Left lobe of liver (tissue), 2 donors: ENCODE measurements around the gene NBEA. TPM values are rescaled to one million over a fixed set of nuclear protein-coding genes. Genes with fewer than 3 reads are reported as not detected.

Experiments
- ATAC-seq: fragments of 200-7000 bp; cut with Tn5 transposase; one replicate; pipeline ENCODE4 v1.9.1; 2020; ENCODE audit warnings: mild to moderate bottlenecking, moderate library complexity
- DNase-seq: peaks from one replicate; pipeline ENCODE4 v3.0.0-alpha.2; 2020; ENCODE audit warnings: low spot score
- total RNA-seq: library from RNA; stranded (reverse); gene quantifications from one replicate; pipeline ENCODE4 v1.2.1, GENCODE V29; 2021
- donor health status: DM: no; HTN: no; CAD: no; lungs with moderate emphysema.
- donor health status: DM: no; HTN: yes; CAD: no.

NBEA gene
- total RNA-seq, 1 donor from 2014 or later = 0.40 TPM

- no peak for DNase-seq
Measured at GRCh38 chr13:35549481-35549880, 607.4 kb downstream of the NBEA start.

GRCh38 chr13:35552172-35552844, 610.2 kb downstream of the NBEA start:
- no peak for DNase-seq
- no peak for ATAC-seq

More at GRCh38 chr13:35549481-35549880, 607.4 kb downstream of the NBEA start:
- ATAC-seq = no peak

- ATAC-seq (no peak), DNase-seq (no peak)
Measured at GRCh38 chr13:35554972-35555623, 613.0 kb downstream of the NBEA start.

GRCh38 chr13:35557475-35557874, 615.4 kb downstream of the NBEA start:
- DNase-seq (no peak), ATAC-seq (no peak)

GRCh38 chr13:35561540-35561939, 619.5 kb downstream of the NBEA start:
- DNase-seq = no peak
- ATAC-seq = no peak

GRCh38 chr13:35565273-35565672, 623.2 kb downstream of the NBEA start:
- no peak for DNase-seq
- ATAC-seq = no peak

GRCh38 chr13:35566340-35566739, 624.3 kb downstream of the NBEA start:
- DNase-seq (no peak), ATAC-seq (no peak)

- no peak for ATAC-seq
Measured at GRCh38 chr13:35567406-35567980, 625.4 kb downstream of the NBEA start.

GRCh38 chr13:35573639-35574038, 631.6 kb downstream of the NBEA start:
- DNase-seq = no peak
- ATAC-seq = no peak

More at GRCh38 chr13:35567406-35567980, 625.4 kb downstream of the NBEA start:
- no peak for DNase-seq

GRCh38 chr13:35592457-35592856, 650.4 kb downstream of the NBEA start:
- DNase-seq = no peak
- no peak for ATAC-seq

- DNase-seq (no peak), ATAC-seq (no peak)
Measured at GRCh38 chr13:35593651-35594050, 651.6 kb downstream of the NBEA start.

- DNase-seq = no peak
- ATAC-seq = no peak
Measured at GRCh38 chr13:35594096-35594495, 652.0 kb downstream of the NBEA start.

- ATAC-seq = no peak
- DNase-seq = no peak
Measured at GRCh38 chr13:35595181-35595580, 653.1 kb downstream of the NBEA start.

- no peak for ATAC-seq
Measured at GRCh38 chr13:35596321-35597030, 654.4 kb downstream of the NBEA start.

GRCh38 chr13:35597451-35597850, 655.4 kb downstream of the NBEA start:
- no peak for ATAC-seq

More at GRCh38 chr13:35596321-35597030, 654.4 kb downstream of the NBEA start:
- no peak for DNase-seq

GRCh38 chr13:35598233-35598632, 656.2 kb downstream of the NBEA start:
- DNase-seq (no peak), ATAC-seq (peak; percentile 43)

More at GRCh38 chr13:35597451-35597850, 655.4 kb downstream of the NBEA start:
- DNase-seq = no peak

- DNase-seq (no peak), ATAC-seq (no peak)
Measured at GRCh38 chr13:35598790-35599369, 656.8 kb downstream of the NBEA start.

- ATAC-seq = no peak
- no peak for DNase-seq
Measured at GRCh38 chr13:35599384-35599783, 657.3 kb downstream of the NBEA start.

GRCh38 chr13:35600137-35600536, 658.1 kb downstream of the NBEA start:
- ATAC-seq (no peak), DNase-seq (no peak)

GRCh38 chr13:35603593-35604285, 661.7 kb downstream of the NBEA start:
- DNase-seq = no peak

More at GRCh38 chr13:35603593-35604285, 661.7 kb downstream of the NBEA start:
- no peak for ATAC-seq
